Endothelial cell of umbilical vein (primary cell): ENCODE measurements around the gene DLGAP1. TPM values are rescaled to one million over a fixed set of nuclear protein-coding genes. Genes with fewer than 3 reads are reported as not detected.

Source experiments
- BruUV-seq: library from RNA; stranded (reverse); fragments of 400-500 nt; replicated peaks from 2 replicates; lab custom pipeline; 2021; lab: Mats Ljungman, UMichigan
- CTCF ChIA-PET: fragments of 300-600, 350-600 bp; sonication (Branson Sonifier 250); formaldehyde crosslinking; loops from one replicate; lab custom pipeline; 2021; ENCODE audit warnings: antibody characterized with exemption, inconsistent platforms; lab: Charles Lee
- POLR2A ChIA-PET: fragments of 300-600, 350-600 bp; sonication (Branson Sonifier 250); formaldehyde crosslinking; loops from one replicate; lab custom pipeline; 2021; ENCODE audit warnings: antibody characterized with exemption, inconsistent platforms; lab: Charles Lee
- DNase-seq: peaks from one replicate; pipeline ENCODE4 v3.0.0-alpha.2; 2011; ENCODE audit warnings: low read depth, low spot score
- FAIRE-seq: peaks from 2 replicates; lab custom pipeline; 2011; peaks lifted over from hg19 to GRCh38; lab: Jason Lieb, UNC
- H2AFZ ChIP-seq: 2 replicates; pipeline ENCODE4 v1.6.0; 2012; ENCODE audit warnings: low read depth, low read length, control low read depth, inconsistent platforms
- H3K27ac ChIP-seq: 2 replicates; pipeline ENCODE4 v1.5.1; 2011; ENCODE audit warnings: low read depth, mild to moderate bottlenecking, control low read depth, low read length, moderate library complexity; ENCODE audit not compliant: insufficient read depth
- H3K27me3 ChIP-seq, 2 experiments: 2 replicates each; pipeline versions ENCODE4 v1.6.0 to v1.6.1; 2011; ENCODE audit warnings: low read length in 2 of 2, mixed read lengths in 1 of 2; ENCODE audit not compliant: control insufficient read depth in 2 of 2, insufficient read depth in 2 of 2
- H3K36me3 ChIP-seq, 2 experiments: 2 replicates in 1 of 2; 3 replicates in 1 of 2; pipeline ENCODE4 v1.5.1; 2011; ENCODE audit warnings: low read length in 2 of 2, mild to moderate bottlenecking in 1 of 2, moderate library complexity in 1 of 2; ENCODE audit not compliant: control insufficient read depth in 2 of 2, insufficient read depth in 2 of 2; ENCODE audit errors: extremely low read depth in 1 of 2
- H3K4me1 ChIP-seq: 3 replicates; pipeline ENCODE4 v1.5.1; 2011; ENCODE audit warnings: mild to moderate bottlenecking, low read length; ENCODE audit not compliant: control insufficient read depth, insufficient read depth; ENCODE audit errors: extremely low read depth
- H3K4me2 ChIP-seq: 2 replicates; pipeline ENCODE4 v1.6.1; 2011; ENCODE audit warnings: low read length, control low read depth, mixed read lengths; ENCODE audit not compliant: insufficient read depth
- H3K4me3 ChIP-seq, 3 experiments: fragments of 200-600 bp in 1 of 3; sonication (generic), shearing (Covaris generic) in 1 of 3; replicated peaks in 1 of 3; 2 replicates each; pipeline ENCODE4 v1.5.1; 2011 to 2016; ENCODE audit warnings: control low read depth in 3 of 3, low read length in 3 of 3, mild to moderate bottlenecking in 2 of 3, inconsistent platforms in 1 of 3, low read depth in 1 of 3, moderate library complexity in 1 of 3; ENCODE audit not compliant: insufficient read depth in 1 of 3
- H3K79me2 ChIP-seq: 2 replicates; pipeline ENCODE4 v1.6.0; 2012; ENCODE audit warnings: low read length, inconsistent platforms; ENCODE audit not compliant: control insufficient read depth, insufficient read depth
- H3K9ac ChIP-seq: replicated peaks from 2 replicates; pipeline ENCODE3; 2011; ENCODE audit warnings: low read length, control low read depth; ENCODE audit not compliant: insufficient read depth; ENCODE audit errors: extremely low read depth
- H3K9me1 ChIP-seq: replicated peaks from 3 replicates; pipeline ENCODE4 v1.6.0; 2011; ENCODE audit warnings: mild to moderate bottlenecking, low read length; ENCODE audit not compliant: control insufficient read depth, insufficient read depth; ENCODE audit errors: extremely low read depth
- H3K9me3 ChIP-seq: replicated peaks from 2 replicates; pipeline ENCODE4 v1.5.1; 2012; ENCODE audit warnings: low read length, inconsistent platforms; ENCODE audit not compliant: control insufficient read depth, insufficient read depth
- H4K20me1 ChIP-seq: replicated peaks from 2 replicates; pipeline ENCODE3; 2011; ENCODE audit warnings: mild to moderate bottlenecking, low read length; ENCODE audit not compliant: control insufficient read depth, insufficient read depth; ENCODE audit errors: extremely low read depth
- EZH2 ChIP-seq: IDR thresholded peaks from 2 replicates; pipeline ENCODE4 v1.6.1; 2012; ENCODE audit warnings: borderline replicate concordance, low read depth, mild to moderate bottlenecking, moderate library complexity, low read length, inconsistent platforms; ENCODE audit not compliant: severe bottlenecking
- FOS ChIP-seq: IDR thresholded peaks from 2 replicates; pipeline ENCODE4 v1.6.1; 2011; ENCODE audit warnings: mild to moderate bottlenecking, low read length, moderate library complexity, borderline replicate concordance; ENCODE audit not compliant: insufficient read depth
- GATA2 ChIP-seq: IDR thresholded peaks from 2 replicates; pipeline ENCODE4 v1.7.0; 2011; ENCODE audit warnings: low read depth, mild to moderate bottlenecking, moderate library complexity, mixed read lengths, low read length; ENCODE audit not compliant: insufficient read length, insufficient read depth
- JUN ChIP-seq: IDR thresholded peaks from 2 replicates; pipeline ENCODE4 v1.6.1; 2011; ENCODE audit warnings: borderline replicate concordance, low read depth; ENCODE audit not compliant: insufficient read length, insufficient read depth
- MYC ChIP-seq: IDR thresholded peaks from one replicate; pipeline ENCODE4 v1.6.1; 2011; ENCODE audit warnings: mild to moderate bottlenecking, low read depth, low read length
- POLR2A ChIP-seq: IDR thresholded peaks from 2 replicates; pipeline ENCODE4 v1.6.1; 2012; ENCODE audit warnings: low read depth, mild to moderate bottlenecking, control low read depth, low read length
- POLR2AphosphoS5 ChIP-seq: IDR thresholded peaks from 2 replicates; pipeline ENCODE4 v1.6.1; 2012; ENCODE audit warnings: low read depth, mild to moderate bottlenecking, control low read depth, low read length, moderate library complexity; ENCODE audit not compliant: insufficient read depth
- dilution Hi-C: fragments of 300-500 bp; cut with MboI; formaldehyde crosslinking; loops from one replicate; pipeline ENCODE4 v1.15.0; 2019; ENCODE audit warnings: low sequenced_read_pairs; ENCODE audit not compliant: extremely low pct_ligation_motif_present
- intact Hi-C: fragments of 100-400 bp; cut with micrococcal nuclease; formaldehyde crosslinking; loops from one replicate; pipeline ENCODE4 v1.10.0; 2022
- polyA plus RNA-seq, 4 experiments: library from polyadenylated mRNA; depleted of rRNA in 3 of 4; stranded (reverse) in 3 of 4; unstranded in 1 of 4; fragments of >200 nt; gene quantifications; 2 replicates each; pipeline versions ENCODE4 v1.2.1 to v1.2.3, GENCODE V29; 2011 to 2012; ENCODE audit warnings: missing spikeins in 1 of 4
- total RNA-seq: library from RNA; stranded (reverse); gene quantifications from 2 replicates; pipeline ENCODE4 v1.2.3, GENCODE V29; 2021
- TF ChIP-seq, protein P1 (sequence below): IDR thresholded peaks from 2 replicates; pipeline ENCODE4 v1.6.1; 2011; ENCODE audit not compliant: insufficient read depth, insufficient read length
- TF ChIP-seq, protein P2 (sequence below), 2 donors: IDR thresholded peaks; 1 replicate in 1 of 2; 2 replicates in 1 of 2; pipeline ENCODE4 v1.5.1; 2011; ENCODE audit warnings: low read length in 2 of 2, mild to moderate bottlenecking in 2 of 2, moderate library complexity in 2 of 2, control low read depth in 1 of 2, inconsistent platforms in 1 of 2, low read depth in 1 of 2; ENCODE audit not compliant: insufficient read depth in 1 of 2; ENCODE audit errors: extremely low read depth in 1 of 2

DLGAP1 gene
- total and polyA plus RNA-seq, 2 donors (not counting 3 experiments of a cell fraction or from before 2014, with no cell fraction given): 0.04 TPM; not detected in 1

DNA sequence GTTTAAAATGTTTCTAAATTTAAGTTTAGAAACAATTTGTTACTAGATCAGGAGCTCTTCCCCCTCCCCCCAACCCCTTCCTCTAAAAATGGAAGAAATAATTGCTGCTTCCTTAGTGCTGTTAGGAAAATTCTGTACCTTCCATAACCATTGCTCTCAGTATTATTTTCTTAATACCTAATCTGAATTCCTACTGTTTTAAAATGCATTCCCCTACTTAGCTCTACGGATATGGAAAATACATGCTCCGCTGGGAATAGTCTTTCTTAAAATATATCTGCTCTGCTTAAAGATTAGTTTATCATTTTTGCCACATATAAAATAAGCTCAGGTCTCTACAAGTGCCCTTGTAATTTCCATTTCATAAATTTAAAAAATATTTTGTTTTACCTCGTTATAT, 789.9 kb downstream of the DLGAP1 start:
- FAIRE-seq: no peak
- no peaks in the 10 kb centered on the region for H3K36me3 ChIP-seq
- TF ChIP-seq FOS (no peak), POLR2AphosphoS5 (no peak), JUN (no peak)
- ChIA-PET CTCF (interaction anchor here (1.0 to 5.6 kb wide), 32 partner anchors 11 to 742 kb away, joined by 3 to 154 read pairs (median 16); partner anchors contain the start of genes MYL12A and TGIF1), POLR2A (interaction anchor here (0.9 to 3.3 kb wide), 7 partner anchors 41 to 216 kb away, joined by 4 to 37 read pairs (median 6); partner anchors contain the start of gene TGIF1)
- intact Hi-C loops: no loop called here
- H3K4me1 ChIP-seq: peaks cover 20% of the 10 kb centered on the region
- dilution Hi-C loops: no loop called here
- H3K27ac ChIP-seq: peak overlapping the region; percentile 90
- no peaks in the 10 kb centered on the region for H3K9me3 ChIP-seq
- H3K9me1 ChIP-seq: no peaks in the 10 kb centered on the region
- H3K9ac ChIP-seq: no peak overlapping the region
- peak overlapping the region; percentile 75 for H3K4me2 ChIP-seq
- no peaks in the 10 kb centered on the region for H4K20me1 ChIP-seq
- TSS peak; percentile 88 for BruUV-seq
- no peaks in the 10 kb centered on the region for H3K79me2 ChIP-seq
- no peaks in the 10 kb centered on the region for H3K27me3 ChIP-seq
- H3K4me3 ChIP-seq: no peak overlapping the region
- no peak overlapping the region for H2AFZ ChIP-seq
- no peak for DNase-seq

DNA sequence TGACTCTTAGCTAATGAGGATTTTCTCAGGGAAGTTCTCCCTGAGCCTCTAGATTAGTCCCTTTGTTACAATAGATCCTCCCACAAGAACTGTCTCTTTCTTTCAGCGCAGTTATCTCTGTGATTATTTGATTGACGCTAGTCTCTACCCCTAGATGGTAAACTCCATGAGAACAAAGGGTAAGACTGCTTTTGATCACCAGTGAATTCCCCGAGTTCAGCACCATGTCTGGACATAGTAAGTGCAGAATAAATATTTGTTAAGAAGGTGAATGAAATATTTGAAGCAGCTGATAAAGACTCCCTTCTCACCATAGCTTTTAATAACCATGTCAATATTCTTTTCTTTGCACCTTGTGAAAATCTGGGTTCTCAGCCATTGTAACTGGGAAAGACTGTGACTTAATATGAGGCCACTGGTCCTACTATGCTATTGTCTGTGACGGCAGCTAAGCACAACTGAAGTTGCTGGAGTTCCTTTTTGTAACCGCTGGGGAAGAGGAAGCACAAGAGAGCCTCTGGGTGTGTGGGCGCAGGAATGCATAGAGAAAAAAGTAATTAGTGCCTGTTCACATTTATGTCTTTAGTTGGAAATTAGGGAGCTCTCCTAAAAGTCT, 790.4 kb downstream of the DLGAP1 start:
- H3K27ac ChIP-seq: no peak overlapping the region
- no peak overlapping the region for H3K9ac ChIP-seq
- H2AFZ ChIP-seq: no peak overlapping the region
- H3K9me1 ChIP-seq: no peaks in the 10 kb centered on the region
- TF ChIP-seq JUN (no peak), EZH2 (no peak), POLR2AphosphoS5 (no peak), GATA2 (no peak), POLR2A (no peak), FOS (no peak), MYC (no peak)
- TF ChIP-seq, protein P1, sequence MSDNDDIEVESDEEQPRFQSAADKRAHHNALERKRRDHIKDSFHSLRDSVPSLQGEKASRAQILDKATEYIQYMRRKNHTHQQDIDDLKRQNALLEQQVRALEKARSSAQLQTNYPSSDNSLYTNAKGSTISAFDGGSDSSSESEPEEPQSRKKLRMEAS: no peak
- TF ChIP-seq, protein P2, sequence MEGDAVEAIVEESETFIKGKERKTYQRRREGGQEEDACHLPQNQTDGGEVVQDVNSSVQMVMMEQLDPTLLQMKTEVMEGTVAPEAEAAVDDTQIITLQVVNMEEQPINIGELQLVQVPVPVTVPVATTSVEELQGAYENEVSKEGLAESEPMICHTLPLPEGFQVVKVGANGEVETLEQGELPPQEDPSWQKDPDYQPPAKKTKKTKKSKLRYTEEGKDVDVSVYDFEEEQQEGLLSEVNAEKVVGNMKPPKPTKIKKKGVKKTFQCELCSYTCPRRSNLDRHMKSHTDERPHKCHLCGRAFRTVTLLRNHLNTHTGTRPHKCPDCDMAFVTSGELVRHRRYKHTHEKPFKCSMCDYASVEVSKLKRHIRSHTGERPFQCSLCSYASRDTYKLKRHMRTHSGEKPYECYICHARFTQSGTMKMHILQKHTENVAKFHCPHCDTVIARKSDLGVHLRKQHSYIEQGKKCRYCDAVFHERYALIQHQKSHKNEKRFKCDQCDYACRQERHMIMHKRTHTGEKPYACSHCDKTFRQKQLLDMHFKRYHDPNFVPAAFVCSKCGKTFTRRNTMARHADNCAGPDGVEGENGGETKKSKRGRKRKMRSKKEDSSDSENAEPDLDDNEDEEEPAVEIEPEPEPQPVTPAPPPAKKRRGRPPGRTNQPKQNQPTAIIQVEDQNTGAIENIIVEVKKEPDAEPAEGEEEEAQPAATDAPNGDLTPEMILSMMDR (IDR thresholded peaks at IDR 0.05; ENCODE audit: extremely low read depth in 1 of 2, insufficient read depth in 1 of 2, low read depth in 1 of 2, low read length in 2 of 2): no peak
- no peaks in the 10 kb centered on the region for H3K27me3 ChIP-seq
- FAIRE-seq: no peak
- ChIA-PET CTCF (interaction anchor here (1.3 to 5.6 kb wide), 18 partner anchors 11 to 731 kb away, joined by 3 to 154 read pairs (median 30); no protein-coding TSS in a partner anchor), POLR2A (interaction anchor here (0.9 to 3.3 kb wide), 4 partner anchors 41 to 216 kb away, joined by 4 to 37 read pairs (median 11); partner anchors contain the start of gene TGIF1)
- no peaks in the 10 kb centered on the region for H3K79me2 ChIP-seq
- dilution Hi-C loops (no loop called here), intact Hi-C loops (no loop called here)
- no peaks in the 10 kb centered on the region for H3K36me3 ChIP-seq
- no peaks in the 10 kb centered on the region for H4K20me1 ChIP-seq
- no TSS peak for BruUV-seq
- H3K4me3 ChIP-seq: no peak overlapping the region
- peaks cover 20% of the 10 kb centered on the region for H3K4me1 ChIP-seq
- no peaks in the 10 kb centered on the region for H3K9me3 ChIP-seq
- no peak for DNase-seq
- H3K4me2 ChIP-seq: no peak overlapping the region
